ENCODE data around the gene KRT1.
"Not testable (repeated sequence)": the region's sequence is repeated elsewhere in the genome, so short reads cannot be mapped to it uniquely, and the experiment has no call there.

Gene KRT1

DNA sequence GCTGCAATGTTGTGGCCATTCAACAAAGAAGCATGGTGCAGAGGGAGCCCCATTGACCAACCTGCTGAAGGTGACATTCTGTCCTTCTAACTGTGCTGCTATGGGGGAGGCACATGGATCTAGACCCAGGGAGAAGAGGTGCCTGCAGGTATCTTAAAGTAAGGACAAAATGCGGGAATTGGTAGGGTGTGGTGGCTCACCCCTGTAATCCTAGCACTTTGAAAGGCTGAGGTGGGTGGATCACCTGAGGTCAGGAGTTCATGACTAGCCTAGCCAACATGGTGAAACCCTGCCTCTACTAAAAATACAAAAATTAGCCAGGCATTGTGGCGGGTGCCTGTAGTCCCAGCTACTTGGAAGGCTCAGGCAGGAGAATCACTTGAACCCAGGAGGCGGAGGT is 10.3 kb downstream of the KRT1 start:
- not testable (repeated sequence) for DNase-seq (ENCODE audit: low spot score); H3K79me1 ChIP-seq (ENCODE audit: low read depth, low read length); H2BK5ac ChIP-seq (ENCODE audit: low read length); H2AK5ac ChIP-seq (ENCODE audit: low read depth, low read length); H2AFZ ChIP-seq (ENCODE audit: low read length); H3K4ac ChIP-seq (ENCODE audit: low read length); H3K4me3 ChIP-seq (ENCODE audit: low read length in 2 of 2); H2BK120ac ChIP-seq (ENCODE audit: low read depth, low read length); H3K4me1 ChIP-seq (ENCODE audit: control insufficient read depth in 2 of 2, insufficient read depth in 1 of 2, low read depth in 1 of 2, low read length in 2 of 2); H4K91ac ChIP-seq (ENCODE audit: low read depth, low read length, poor library complexity); H3K9me3 ChIP-seq (replicated peaks in 1 of 2; ENCODE audit: control insufficient read depth in 2 of 2, insufficient read depth in 1 of 2, low read depth in 1 of 2, low read length in 2 of 2); H4K8ac ChIP-seq (ENCODE audit: low read depth, low read length); H3K23ac ChIP-seq (ENCODE audit: low read depth, low read length, poor library complexity); H3K36me3 ChIP-seq (replicated peaks in 1 of 2; ENCODE audit: control insufficient read depth in 2 of 2, insufficient read depth in 2 of 2, low read length in 2 of 2); H2BK15ac ChIP-seq (ENCODE audit: low read length); H3K9ac ChIP-seq (ENCODE audit: low read depth, low read length, poor library complexity); H2BK12ac ChIP-seq (ENCODE audit: low read length); H3K4me2 ChIP-seq (ENCODE audit: insufficient read depth, low read length, poor library complexity, severe bottlenecking); H3K27me3 ChIP-seq (ENCODE audit: control insufficient read depth in 3 of 3, insufficient read depth in 3 of 3, low read depth in 1 of 3, low read length in 3 of 3); H3K27ac ChIP-seq (replicated peaks; ENCODE audit: low read length); H3K14ac ChIP-seq (ENCODE audit: low read length); H3K18ac ChIP-seq (ENCODE audit: low read length)
- WGBS, 2 donors (ENCODE audit: extremely low coverage in 2 of 2, insufficient read length in 2 of 2, insufficient replicate concordance in 1 of 2), result no CpG with 5 or more reads among the region's 3 CpGs

DNA sequence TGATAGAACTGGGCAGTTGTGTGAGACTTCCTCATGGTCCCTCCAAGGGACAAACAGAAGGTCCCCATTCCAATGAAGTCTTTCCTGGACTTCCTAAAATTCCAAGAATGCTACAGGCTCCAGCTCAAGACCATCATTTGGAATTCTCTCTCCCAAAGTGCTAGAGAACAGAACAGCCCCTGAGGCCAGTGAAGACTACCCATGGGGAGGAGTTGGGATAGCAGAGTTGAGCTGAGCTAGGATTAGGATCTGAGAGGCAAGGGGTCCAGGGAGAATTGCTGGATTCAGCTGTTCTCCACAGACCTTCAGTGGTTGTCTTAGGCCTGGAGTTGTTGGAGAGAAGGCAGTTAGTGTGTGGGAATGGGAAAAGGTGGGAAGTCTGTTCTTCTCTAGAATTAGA is 10.8 kb downstream of the KRT1 start:
- Histone ChIP-seq H3K23ac (ENCODE audit: low read depth, low read length, poor library complexity) (no peak overlapping the region), H3K14ac (ENCODE audit: low read length) (no peak overlapping the region), H2AK5ac (ENCODE audit: low read depth, low read length) (no peak overlapping the region), H2BK12ac (ENCODE audit: low read length) (no peak overlapping the region), H3K18ac (ENCODE audit: low read length) (no peak overlapping the region), H2BK5ac (ENCODE audit: low read length) (no peak overlapping the region), H2BK120ac (ENCODE audit: low read depth, low read length) (no peak overlapping the region), H3K4me1 (ENCODE audit: control insufficient read depth in 2 of 2, insufficient read depth in 1 of 2, low read depth in 1 of 2, low read length in 2 of 2) (peaks cover 0 to 5% of the 10 kb centered on the region in 2 donors), H2AFZ (ENCODE audit: low read length) (no peak overlapping the region), H3K9me3 (replicated peaks in 1 of 2; ENCODE audit: control insufficient read depth in 2 of 2, insufficient read depth in 1 of 2, low read depth in 1 of 2, low read length in 2 of 2) (no peaks in the 10 kb centered on the region), H3K27ac (replicated peaks; ENCODE audit: low read length) (no peak overlapping the region), H3K36me3 (replicated peaks in 1 of 2; ENCODE audit: control insufficient read depth in 2 of 2, insufficient read depth in 2 of 2, low read length in 2 of 2) (no peaks in the 10 kb centered on the region), H4K8ac (ENCODE audit: low read depth, low read length) (no peak overlapping the region), H3K4me2 (ENCODE audit: insufficient read depth, low read length, poor library complexity, severe bottlenecking) (no peak overlapping the region), H3K9ac (ENCODE audit: low read depth, low read length, poor library complexity) (no peak overlapping the region), H3K4ac (ENCODE audit: low read length) (no peak overlapping the region), H3K27me3 (ENCODE audit: control insufficient read depth in 3 of 3, insufficient read depth in 3 of 3, low read depth in 1 of 3, low read length in 3 of 3) (no peaks in the 10 kb centered on the region), H2BK15ac (ENCODE audit: low read length) (no peak overlapping the region), H3K79me1 (ENCODE audit: low read depth, low read length) (no peaks in the 10 kb centered on the region), H3K4me3 (ENCODE audit: low read length in 2 of 2) (no peak overlapping the region), H4K91ac (ENCODE audit: low read depth, low read length, poor library complexity) (no peak overlapping the region)
- DNase-seq (ENCODE audit: low spot score), result no peak

DNA sequence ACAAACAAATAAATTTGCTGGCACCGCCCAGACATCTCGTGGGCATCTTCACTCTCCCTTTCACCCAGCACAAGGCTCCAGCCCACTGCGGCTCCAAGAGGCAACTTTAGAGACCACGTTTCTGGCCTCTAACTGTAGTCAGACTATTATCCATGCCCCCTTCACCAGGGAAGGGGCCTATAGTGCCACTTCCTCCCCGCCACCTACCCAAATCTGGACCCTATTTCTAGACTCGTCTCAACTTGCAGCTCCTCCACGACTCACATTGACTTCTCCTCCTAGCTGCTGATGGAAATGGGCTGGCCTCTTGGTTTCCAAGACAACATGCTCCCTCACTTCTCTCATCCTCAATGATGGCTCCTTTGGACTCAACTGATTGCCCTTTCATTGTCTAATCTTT is 12.3 kb downstream of the KRT1 start:
- WGBS, 2 donors (ENCODE audit: extremely low coverage in 2 of 2, insufficient read length in 2 of 2, insufficient replicate concordance in 1 of 2), result no CpG with 5 or more reads among the region's 7 CpGs
- Histone ChIP-seq H3K4me1 (ENCODE audit: control insufficient read depth in 2 of 2, insufficient read depth in 1 of 2, low read depth in 1 of 2, low read length in 2 of 2) (peaks cover 0 to 2% of the 10 kb centered on the region in 2 donors), H3K27me3 (ENCODE audit: control insufficient read depth in 3 of 3, insufficient read depth in 3 of 3, low read depth in 1 of 3, low read length in 3 of 3) (no peaks in the 10 kb centered on the region)

DNA sequence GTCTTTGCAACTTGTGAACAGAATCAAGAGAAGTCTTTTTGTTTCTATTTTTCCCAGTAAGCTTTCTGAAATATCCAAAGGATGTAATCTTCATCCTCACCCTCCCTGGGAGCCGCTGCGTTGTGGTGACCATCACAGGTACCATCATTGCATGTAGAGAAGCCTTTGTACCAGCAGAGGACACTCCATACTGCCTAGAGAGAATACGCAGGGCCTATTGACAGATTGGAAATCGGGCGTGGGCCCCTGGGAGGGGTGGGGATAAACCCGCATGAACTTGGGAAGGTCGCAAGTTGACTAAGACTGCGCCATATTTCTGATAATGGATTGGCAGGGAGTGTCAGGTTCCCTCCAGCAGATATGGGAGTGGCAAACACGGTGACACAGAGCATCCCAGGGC is 12.7 kb downstream of the KRT1 start:
- Histone ChIP-seq H2BK12ac (ENCODE audit: low read length) (no peak overlapping the region), H3K27me3 (ENCODE audit: control insufficient read depth in 3 of 3, insufficient read depth in 3 of 3, low read depth in 1 of 3, low read length in 3 of 3) (no peaks in the 10 kb centered on the region), H3K4ac (ENCODE audit: low read length) (no peak overlapping the region), H3K14ac (ENCODE audit: low read length) (no peak overlapping the region), H3K23ac (ENCODE audit: low read depth, low read length, poor library complexity) (no peak overlapping the region), H2BK5ac (ENCODE audit: low read length) (no peak overlapping the region), H3K79me1 (ENCODE audit: low read depth, low read length) (no peaks in the 10 kb centered on the region), H3K4me2 (ENCODE audit: insufficient read depth, low read length, poor library complexity, severe bottlenecking) (no peak overlapping the region), H3K9me3 (replicated peaks in 1 of 2; ENCODE audit: control insufficient read depth in 2 of 2, insufficient read depth in 1 of 2, low read depth in 1 of 2, low read length in 2 of 2) (no peaks in the 10 kb centered on the region), H3K4me3 (ENCODE audit: low read length in 2 of 2) (no peak overlapping the region), H2BK120ac (ENCODE audit: low read depth, low read length) (no peak overlapping the region), H4K91ac (ENCODE audit: low read depth, low read length, poor library complexity) (no peak overlapping the region), H3K18ac (ENCODE audit: low read length) (no peak overlapping the region), H3K4me1 (ENCODE audit: control insufficient read depth in 2 of 2, insufficient read depth in 1 of 2, low read depth in 1 of 2, low read length in 2 of 2) (peaks cover 0 to under 1% of the 10 kb centered on the region in 2 donors), H4K8ac (ENCODE audit: low read depth, low read length) (no peak overlapping the region), H2AK5ac (ENCODE audit: low read depth, low read length) (no peak overlapping the region), H3K27ac (replicated peaks; ENCODE audit: low read length) (no peak overlapping the region), H3K9ac (ENCODE audit: low read depth, low read length, poor library complexity) (no peak overlapping the region), H2BK15ac (ENCODE audit: low read length) (no peak overlapping the region), H3K36me3 (replicated peaks in 1 of 2; ENCODE audit: control insufficient read depth in 2 of 2, insufficient read depth in 2 of 2, low read length in 2 of 2) (no peaks in the 10 kb centered on the region), H2AFZ (ENCODE audit: low read length) (no peak overlapping the region)
- no peak for DNase-seq (ENCODE audit: low spot score)
- WGBS, 2 donors (ENCODE audit: extremely low coverage in 2 of 2, insufficient read length in 2 of 2, insufficient replicate concordance in 1 of 2), result no CpG with 5 or more reads among the region's 9 CpGs

More for the DNA sequence above, 12.3 kb downstream of the KRT1 start:
- H3K14ac ChIP-seq (ENCODE audit: low read length), result no peak overlapping the region
- H4K8ac ChIP-seq (ENCODE audit: low read depth, low read length), result no peak overlapping the region
- no peak overlapping the region for H4K91ac ChIP-seq (ENCODE audit: low read depth, low read length, poor library complexity)
- H2AFZ ChIP-seq (ENCODE audit: low read length), result no peak overlapping the region
- H2BK5ac ChIP-seq (ENCODE audit: low read length), result no peak overlapping the region
- H3K79me1 ChIP-seq (ENCODE audit: low read depth, low read length), result no peaks in the 10 kb centered on the region
- no peak overlapping the region for H2BK120ac ChIP-seq (ENCODE audit: low read depth, low read length)
- DNase-seq (ENCODE audit: low spot score), result no peak
- H3K4me2 ChIP-seq (ENCODE audit: insufficient read depth, low read length, poor library complexity, severe bottlenecking), result no peak overlapping the region
- no peaks in the 10 kb centered on the region for H3K36me3 ChIP-seq (replicated peaks in 1 of 2; ENCODE audit: control insufficient read depth in 2 of 2, insufficient read depth in 2 of 2, low read length in 2 of 2)
- no peak overlapping the region for H3K4me3 ChIP-seq (ENCODE audit: low read length in 2 of 2)
- no peak overlapping the region for H3K23ac ChIP-seq (ENCODE audit: low read depth, low read length, poor library complexity)
- H2BK12ac ChIP-seq (ENCODE audit: low read length), result no peak overlapping the region
- no peak overlapping the region for H3K9ac ChIP-seq (ENCODE audit: low read depth, low read length, poor library complexity)
- H3K4ac ChIP-seq (ENCODE audit: low read length), result no peak overlapping the region
- no peak overlapping the region for H2BK15ac ChIP-seq (ENCODE audit: low read length)
- no peak overlapping the region for H2AK5ac ChIP-seq (ENCODE audit: low read depth, low read length)
- no peak overlapping the region for H3K27ac ChIP-seq (replicated peaks; ENCODE audit: low read length)
- no peaks in the 10 kb centered on the region for H3K9me3 ChIP-seq (replicated peaks in 1 of 2; ENCODE audit: control insufficient read depth in 2 of 2, insufficient read depth in 1 of 2, low read depth in 1 of 2, low read length in 2 of 2)
- H3K18ac ChIP-seq (ENCODE audit: low read length), result no peak overlapping the region

All from neuronal stem cell (in vitro differentiated cells).